ENCODE data around the gene SSC4D. TPM values are rescaled to one million over a fixed set of nuclear protein-coding genes. Genes with fewer than 3 reads are reported as not detected.
A peak's percentile ranks its signal among the peaks of the same experiment; 100 is the strongest.

SSC4D gene
- total RNA-seq, 1 experiment from 2014 or later: 14.8 TPM

DNA sequence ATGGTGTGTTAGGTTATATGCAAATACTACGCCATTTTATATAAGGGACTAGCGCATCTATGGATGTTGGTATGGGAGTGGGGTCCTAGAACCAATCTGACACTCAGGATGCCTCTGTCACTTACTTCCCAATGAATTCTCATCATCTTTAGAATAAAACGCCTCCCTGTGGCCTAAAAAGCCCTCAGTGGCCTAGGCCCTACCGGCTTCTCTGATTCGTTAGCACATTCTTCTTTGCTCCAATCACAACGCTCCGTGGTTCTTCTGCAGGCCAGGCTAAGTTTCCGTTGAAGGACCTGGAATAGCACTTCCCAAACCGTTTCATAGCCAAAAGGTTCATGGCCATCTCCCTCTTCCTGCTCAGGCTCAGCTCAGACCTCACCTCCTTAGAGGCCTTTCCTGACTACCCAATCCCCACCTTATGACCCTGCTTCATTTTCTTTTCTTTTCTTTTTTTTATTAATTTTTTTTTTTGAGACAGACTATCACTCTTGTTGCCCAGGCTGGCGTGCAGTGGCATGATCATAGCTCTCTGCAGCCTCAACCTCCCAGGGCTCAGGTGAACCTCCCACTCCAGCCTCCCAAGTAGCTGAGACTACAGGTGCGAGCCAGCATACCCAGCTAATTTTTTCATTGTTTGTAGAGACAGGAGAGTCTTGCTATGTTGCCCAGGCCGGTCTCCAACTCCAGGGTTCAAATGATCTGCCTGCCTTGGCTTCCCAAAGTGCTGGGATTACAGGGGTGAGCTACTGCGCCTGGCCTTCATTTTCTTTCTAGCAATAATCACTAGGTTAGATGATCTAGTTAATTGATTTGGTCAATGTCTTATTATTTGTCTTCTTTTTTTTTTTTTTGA is 26.2 kb downstream of the SSC4D start:
- Histone ChIP-seq H4K20me1 (ENCODE audit: control insufficient read depth, insufficient read depth, insufficient read length) (no peaks in the 10 kb centered on the region), H3K14ac (ENCODE audit: insufficient read depth, low read length) (no peak overlapping the region), H4K91ac (ENCODE audit: insufficient read length, low read depth, low read length) (no peak overlapping the region), H2AK5ac (ENCODE audit: insufficient read length, low read length) (no peak overlapping the region), H3K27ac (ENCODE audit: insufficient read length, low read depth, low read length) (no peak overlapping the region), H2BK20ac (ENCODE audit: low read depth, low read length, poor library complexity, severe bottlenecking) (no peak overlapping the region), H3K56ac (ENCODE audit: insufficient read length, low read depth, low read length) (no peak overlapping the region), H3K9ac (ENCODE audit: extremely low read depth, insufficient read length, low read length) (no peak overlapping the region), H3K79me1 (ENCODE audit: insufficient read depth, low read depth, low read length, poor library complexity, severe bottlenecking) (no peaks in the 10 kb centered on the region), H3K9me3 (ENCODE audit: control insufficient read depth, low read depth, low read length) (no peaks in the 10 kb centered on the region), H3K4me2 (ENCODE audit: insufficient read depth, insufficient read length, low read length) (no peak overlapping the region), H3K18ac (ENCODE audit: insufficient read length, low read depth, low read length) (no peak overlapping the region), H4K5ac (ENCODE audit: insufficient read length, low read depth, low read length) (no peak overlapping the region), H2BK15ac (ENCODE audit: low read depth, low read length) (no peak overlapping the region), H2AFZ (ENCODE audit: low read length) (no peak overlapping the region), H3K23ac (ENCODE audit: insufficient read length, low read depth, low read length) (no peak overlapping the region), H3K79me2 (ENCODE audit: insufficient read depth, low read length) (no peaks in the 10 kb centered on the region), H3K4ac (ENCODE audit: low read depth, low read length) (no peak overlapping the region), H3K4me1 (ENCODE audit: insufficient read depth, low read length) (no peaks in the 10 kb centered on the region), H3K23me2 (ENCODE audit: insufficient read length, low read depth, low read length, poor library complexity, severe bottlenecking) (peaks cover 4% of the 10 kb centered on the region), H3K27me3 (ENCODE audit: insufficient read depth, low read length) (no peaks in the 10 kb centered on the region), H2BK12ac (ENCODE audit: insufficient read length, low read depth, low read length) (no peak overlapping the region), H2BK5ac (ENCODE audit: insufficient read length, low read length) (no peak overlapping the region), H2BK120ac (ENCODE audit: low read depth, low read length, poor library complexity, severe bottlenecking) (no peak overlapping the region), H4K8ac (replicated peaks; ENCODE audit: insufficient read length, low read depth, low read length) (no peak overlapping the region), H3T11ph (ENCODE audit: low read length) (no peak overlapping the region)
- TF ChIP-seq, protein P1, sequence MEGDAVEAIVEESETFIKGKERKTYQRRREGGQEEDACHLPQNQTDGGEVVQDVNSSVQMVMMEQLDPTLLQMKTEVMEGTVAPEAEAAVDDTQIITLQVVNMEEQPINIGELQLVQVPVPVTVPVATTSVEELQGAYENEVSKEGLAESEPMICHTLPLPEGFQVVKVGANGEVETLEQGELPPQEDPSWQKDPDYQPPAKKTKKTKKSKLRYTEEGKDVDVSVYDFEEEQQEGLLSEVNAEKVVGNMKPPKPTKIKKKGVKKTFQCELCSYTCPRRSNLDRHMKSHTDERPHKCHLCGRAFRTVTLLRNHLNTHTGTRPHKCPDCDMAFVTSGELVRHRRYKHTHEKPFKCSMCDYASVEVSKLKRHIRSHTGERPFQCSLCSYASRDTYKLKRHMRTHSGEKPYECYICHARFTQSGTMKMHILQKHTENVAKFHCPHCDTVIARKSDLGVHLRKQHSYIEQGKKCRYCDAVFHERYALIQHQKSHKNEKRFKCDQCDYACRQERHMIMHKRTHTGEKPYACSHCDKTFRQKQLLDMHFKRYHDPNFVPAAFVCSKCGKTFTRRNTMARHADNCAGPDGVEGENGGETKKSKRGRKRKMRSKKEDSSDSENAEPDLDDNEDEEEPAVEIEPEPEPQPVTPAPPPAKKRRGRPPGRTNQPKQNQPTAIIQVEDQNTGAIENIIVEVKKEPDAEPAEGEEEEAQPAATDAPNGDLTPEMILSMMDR (conservative IDR thresholded peaks at IDR 0.05): no peak; the same call in 2 of the 3 replicates
- no CpG with 5 or more reads among the region's 13 CpGs for WGBS (ENCODE audit: extremely low coverage, insufficient read length, low lambda C conversion rate)
- peaks cover 4 to 10% of the 10 kb centered on the region in 2 experiments; a peak in 3 of 4 replicates for H3K4me1 Mint-ChIP-seq
- DNase-seq: peak; percentile 83
- no peaks in the 10 kb centered on the region for H3K9me3 Mint-ChIP-seq
- H3K27ac Mint-ChIP-seq: 0 out of 7 replicates have a peak overlapping the region, but pooled peaks of 1 of the 3 experiments have one; percentile 49
- H3K36me3 Mint-ChIP-seq (ENCODE audit: insufficient read depth in 1 of 3, low read depth in 3 of 3): no peaks in the 10 kb centered on the region
- no peak overlapping the region for H3K4me3 Mint-ChIP-seq
- no peaks in the 10 kb centered on the region for H3K27me3 Mint-ChIP-seq (ENCODE audit: low read depth)

Data from H9 (cell line).